Activated CD8-positive, alpha-beta T cell treated with anti-CD3 and anti-CD28 coated beads for 36 hours (primary cell): ENCODE results near the gene TXNDC15. TPM values are rescaled to one million over a fixed set of nuclear protein-coding genes. Genes with fewer than 3 reads are reported as not detected.

ENCODE experiments used
- ATAC-seq: fragments of 200-7000 bp; cut with Tn5 transposase; one replicate; pipeline ENCODE4 v1.10.0; 2021; ENCODE audit warnings: mild to moderate bottlenecking, moderate library complexity
- CTCF ChIA-PET: fragments of 350-600 bp; sonication (Branson Sonifier 250); formaldehyde crosslinking; loops from one replicate; lab custom pipeline; 2021; ENCODE audit warnings: antibody characterized with exemption; lab: Charles Lee
- POLR2A ChIA-PET: fragments of 350-600 bp; sonication (Branson Sonifier 250); formaldehyde crosslinking; loops from one replicate; lab custom pipeline; 2021; ENCODE audit warnings: antibody characterized with exemption; lab: Charles Lee
- DNase-seq: peaks from one replicate; pipeline ENCODE4 v3.0.0-alpha.2; 2020
- H3K27ac Mint-ChIP-seq: one replicate; pipeline ENCODE4 v1.8.0; 2021; ENCODE audit warnings: mild to moderate bottlenecking, mixed read lengths
- H3K27me3 Mint-ChIP-seq: one replicate; pipeline ENCODE4 v1.8.0; 2021; ENCODE audit warnings: mixed read lengths
- H3K36me3 Mint-ChIP-seq: one replicate; pipeline ENCODE4 v1.8.0; 2021; ENCODE audit warnings: low read depth, mixed read lengths
- H3K4me1 Mint-ChIP-seq: one replicate; pipeline ENCODE4 v1.8.0; 2021; ENCODE audit warnings: low read depth, mixed read lengths
- H3K4me3 Mint-ChIP-seq: one replicate; pipeline ENCODE4 v1.8.0; 2021; ENCODE audit warnings: mild to moderate bottlenecking, moderate library complexity, mixed read lengths
- H3K9me3 Mint-ChIP-seq: one replicate; pipeline ENCODE4 v1.8.0; 2021; ENCODE audit warnings: mixed read lengths
- intact Hi-C: fragments of 100-400 bp; cut with micrococcal nuclease; formaldehyde crosslinking; loops from one replicate; pipeline ENCODE4 v1.10.0; 2022
- total RNA-seq, 2 experiments: library from RNA; stranded (reverse); gene quantifications; one replicate each; pipeline ENCODE4 v1.2.3, GENCODE V29; 2021
- TF ChIP-seq, protein P1 (sequence below): fragments of 200-600 bp; IDR thresholded peaks from one replicate; pipeline ENCODE4 v1.8.0; 2022; ENCODE audit warnings: antibody characterized with exemption, mild to moderate bottlenecking

Gene TXNDC15
- total RNA-seq, 2 experiments from 2014 or later: 17.1 to 26.7 TPM

DNA sequence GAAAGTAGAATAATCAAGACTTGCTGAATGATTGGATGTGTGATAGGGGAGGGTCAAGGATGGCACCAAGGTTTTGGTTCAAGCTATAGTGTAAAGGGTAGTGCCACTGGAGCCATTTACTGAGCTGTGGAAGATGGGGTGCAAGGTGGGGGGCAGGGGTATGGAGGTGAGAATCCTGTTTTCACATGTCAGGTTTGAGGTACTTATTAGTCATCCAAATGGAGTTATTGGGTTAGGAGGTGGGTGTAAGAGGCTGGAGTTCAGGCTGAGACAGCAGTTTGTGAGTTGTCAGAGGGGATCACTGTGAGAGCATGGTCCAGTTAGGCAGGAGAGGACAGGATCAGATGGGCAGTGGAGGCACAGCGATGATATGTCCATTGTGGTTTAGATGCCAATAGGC is 39.6 kb downstream of the TXNDC15 start:
- ChIA-PET CTCF (interaction anchor here (1.0 kb wide), 1 partner anchor 9 kb away, joined by 4 read pairs; the partner anchor contains the start of gene PCBD2), POLR2A (no interaction called here)
- peaks cover 8% of the 10 kb centered on the region for H3K4me1 Mint-ChIP-seq
- H3K27ac Mint-ChIP-seq: no peak overlapping the region
- intact Hi-C loops: no loop called here
- TF ChIP-seq, protein P1, sequence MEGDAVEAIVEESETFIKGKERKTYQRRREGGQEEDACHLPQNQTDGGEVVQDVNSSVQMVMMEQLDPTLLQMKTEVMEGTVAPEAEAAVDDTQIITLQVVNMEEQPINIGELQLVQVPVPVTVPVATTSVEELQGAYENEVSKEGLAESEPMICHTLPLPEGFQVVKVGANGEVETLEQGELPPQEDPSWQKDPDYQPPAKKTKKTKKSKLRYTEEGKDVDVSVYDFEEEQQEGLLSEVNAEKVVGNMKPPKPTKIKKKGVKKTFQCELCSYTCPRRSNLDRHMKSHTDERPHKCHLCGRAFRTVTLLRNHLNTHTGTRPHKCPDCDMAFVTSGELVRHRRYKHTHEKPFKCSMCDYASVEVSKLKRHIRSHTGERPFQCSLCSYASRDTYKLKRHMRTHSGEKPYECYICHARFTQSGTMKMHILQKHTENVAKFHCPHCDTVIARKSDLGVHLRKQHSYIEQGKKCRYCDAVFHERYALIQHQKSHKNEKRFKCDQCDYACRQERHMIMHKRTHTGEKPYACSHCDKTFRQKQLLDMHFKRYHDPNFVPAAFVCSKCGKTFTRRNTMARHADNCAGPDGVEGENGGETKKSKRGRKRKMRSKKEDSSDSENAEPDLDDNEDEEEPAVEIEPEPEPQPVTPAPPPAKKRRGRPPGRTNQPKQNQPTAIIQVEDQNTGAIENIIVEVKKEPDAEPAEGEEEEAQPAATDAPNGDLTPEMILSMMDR: no peak
- H3K4me3 Mint-ChIP-seq: no peak overlapping the region
- H3K9me3 Mint-ChIP-seq: no peaks in the 10 kb centered on the region
- H3K27me3 Mint-ChIP-seq: no peaks in the 10 kb centered on the region
- no peak for ATAC-seq
- DNase-seq: no peak
- H3K36me3 Mint-ChIP-seq: peaks cover 6% of the 10 kb centered on the region

DNA sequence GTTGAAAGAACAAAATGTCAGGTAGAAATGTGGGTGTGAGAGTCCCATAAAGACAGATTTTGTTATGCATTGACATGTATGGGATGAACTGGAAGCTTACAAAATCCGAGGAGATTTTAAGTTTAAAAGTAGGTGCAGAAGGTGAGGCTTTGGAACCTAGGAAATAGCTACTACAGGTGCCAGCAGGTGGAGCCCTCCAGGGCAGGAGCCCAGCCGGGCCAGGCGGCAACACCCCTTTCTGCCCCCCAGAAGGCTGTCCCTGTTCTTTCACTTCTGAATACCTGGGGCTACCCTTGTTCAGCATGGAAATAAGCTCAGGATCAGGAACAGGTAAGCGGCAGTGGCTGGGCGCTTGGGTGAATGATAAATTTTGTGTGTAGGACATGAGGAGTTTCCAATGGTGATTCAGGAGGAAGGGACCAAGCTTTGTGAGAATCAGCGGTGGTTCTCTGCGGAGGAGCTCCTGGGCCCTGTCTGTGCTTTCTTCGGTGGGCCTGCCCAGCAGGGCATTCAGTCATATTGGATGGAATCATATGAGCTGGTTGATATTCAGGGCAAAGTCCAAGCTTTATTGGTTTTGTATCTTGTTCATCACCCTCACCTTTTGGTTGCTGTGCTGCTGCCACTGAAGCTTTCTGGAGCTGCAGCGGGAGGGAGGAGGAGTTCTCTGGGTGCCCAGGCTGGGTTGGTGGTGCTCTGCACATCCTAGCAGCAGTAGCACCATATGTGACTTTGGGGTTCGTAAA is 43.1 kb downstream of the TXNDC15 start:
- Mint-ChIP-seq H3K27me3 (no peaks in the 10 kb centered on the region), H3K27ac (no peak overlapping the region), H3K4me1 (peaks cover 23% of the 10 kb centered on the region), H3K36me3 (peaks cover 15% of the 10 kb centered on the region), H3K4me3 (no peak overlapping the region), H3K9me3 (no peaks in the 10 kb centered on the region)
- intact Hi-C loops: no loop called here
- ChIA-PET POLR2A (interaction anchor here (0.6 to 4.4 kb wide), 4 partner anchors 9 to 172 kb away, joined by 3 to 41 read pairs (median 5); partner anchors contain the start of genes PCBD2 and TXNDC15), CTCF (interaction anchor here (0.8 to 7.4 kb wide), 7 partner anchors 9 to 508 kb away, joined by 3 to 53 read pairs (median 3); partner anchors contain the start of gene PCBD2)
- TF ChIP-seq, protein P1: peak; percentile 35
- DNase-seq (peak; percentile 35), ATAC-seq (no peak)

DNA sequence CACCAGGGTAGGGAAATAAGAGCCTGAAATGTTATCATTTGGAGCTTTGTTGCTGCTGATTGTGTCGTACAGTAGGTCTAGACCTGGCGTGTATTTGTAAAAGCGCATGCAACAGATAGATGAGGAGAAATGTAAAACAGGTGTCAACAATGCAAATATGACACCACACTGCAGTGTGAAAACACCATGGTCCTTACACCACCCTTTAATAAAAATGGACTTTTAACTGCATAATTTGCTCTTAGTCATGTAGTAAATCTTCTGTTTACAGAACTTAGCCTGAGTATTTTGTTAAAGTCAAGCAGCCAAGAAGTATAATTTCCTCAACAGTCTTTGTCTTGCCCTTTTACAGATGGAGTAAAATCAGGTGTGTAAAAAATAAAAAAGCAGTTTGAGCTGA is 44.7 kb downstream of the TXNDC15 start:
- DNase-seq: no peak
- intact Hi-C loops: no loop called here
- CTCF ChIA-PET: interaction anchor here (7.4 kb wide), 1 partner anchor 12 kb away, joined by 53 read pairs; the partner anchor contains the start of gene PCBD2
- TF ChIP-seq, protein P1: no peak
- ATAC-seq: no peak
- no peaks in the 10 kb centered on the region for H3K27me3 Mint-ChIP-seq
- H3K4me3 Mint-ChIP-seq: no peak overlapping the region
- H3K27ac Mint-ChIP-seq: no peak overlapping the region
- H3K4me1 Mint-ChIP-seq: peaks cover 23% of the 10 kb centered on the region
- peaks cover 17% of the 10 kb centered on the region for H3K36me3 Mint-ChIP-seq
- H3K9me3 Mint-ChIP-seq: no peaks in the 10 kb centered on the region
- POLR2A ChIA-PET: interaction anchor here (0.9 to 4.4 kb wide), 2 partner anchors 8 to 13 kb away, joined by 4 to 41 read pairs; partner anchors contain the start of gene PCBD2

DNA sequence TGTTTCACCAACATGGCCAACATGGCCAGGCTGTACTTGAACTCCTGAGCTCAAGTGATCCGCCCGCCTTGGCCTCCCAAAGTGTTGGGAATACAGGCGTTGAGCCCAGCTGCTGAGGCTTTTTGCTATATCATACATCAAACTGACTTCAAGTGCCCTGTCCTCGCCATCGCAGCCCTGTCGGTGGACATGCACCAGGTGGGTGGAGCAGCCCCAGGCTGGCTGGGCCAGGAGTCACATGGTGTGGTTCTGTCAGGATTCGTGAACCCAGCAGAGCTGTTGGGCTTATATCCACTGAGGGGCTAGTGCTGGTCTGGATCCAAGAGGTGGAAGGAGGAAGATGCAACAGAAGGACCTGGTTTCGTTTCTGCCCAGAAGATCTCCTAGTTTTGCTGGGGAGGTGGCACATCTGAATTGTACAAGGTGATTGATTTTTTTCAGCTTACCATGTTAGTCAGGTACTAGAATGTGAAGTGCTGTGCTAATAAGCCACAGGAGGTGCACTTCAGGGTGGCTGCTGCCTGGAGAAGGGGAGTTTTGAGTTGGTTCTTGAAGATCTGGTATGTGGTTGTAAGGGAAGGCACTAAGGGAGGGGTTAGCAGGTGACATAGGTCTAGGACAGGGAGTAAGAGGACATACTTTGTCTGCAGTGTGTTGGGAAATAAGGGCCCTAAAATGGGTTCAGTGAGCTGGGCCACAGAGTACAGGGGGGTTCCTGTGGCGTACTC is 46.8 kb downstream of the TXNDC15 start:
- H3K9me3 Mint-ChIP-seq: no peaks in the 10 kb centered on the region
- H3K27me3 Mint-ChIP-seq: no peaks in the 10 kb centered on the region
- intact Hi-C loops: loop anchor here (10.0 kb wide), 1 partner anchor 274 kb away; no protein-coding TSS in a partner anchor
- TF ChIP-seq, protein P1: no peak
- DNase-seq: no peak
- peaks cover 23% of the 10 kb centered on the region for H3K4me1 Mint-ChIP-seq
- H3K27ac Mint-ChIP-seq: peak overlapping the region; percentile 90
- CTCF ChIA-PET: interaction anchor here (7.4 kb wide), 1 partner anchor 14 kb away, joined by 53 read pairs; the partner anchor contains the start of gene PCBD2
- H3K36me3 Mint-ChIP-seq: peaks cover 14% of the 10 kb centered on the region
- POLR2A ChIA-PET: interaction anchor here (0.9 to 4.4 kb wide), 3 partner anchors 15 to 42 kb away, joined by 3 to 41 read pairs (median 3); partner anchors contain the start of gene PCBD2
- no peak for ATAC-seq
- H3K4me3 Mint-ChIP-seq: no peak overlapping the region
